ENCODE data around the gene CA4.
"Not testable (repeated sequence)": the region's sequence is repeated elsewhere in the genome, so short reads cannot be mapped to it uniquely, and the experiment has no call there.

CA4 gene

DNA sequence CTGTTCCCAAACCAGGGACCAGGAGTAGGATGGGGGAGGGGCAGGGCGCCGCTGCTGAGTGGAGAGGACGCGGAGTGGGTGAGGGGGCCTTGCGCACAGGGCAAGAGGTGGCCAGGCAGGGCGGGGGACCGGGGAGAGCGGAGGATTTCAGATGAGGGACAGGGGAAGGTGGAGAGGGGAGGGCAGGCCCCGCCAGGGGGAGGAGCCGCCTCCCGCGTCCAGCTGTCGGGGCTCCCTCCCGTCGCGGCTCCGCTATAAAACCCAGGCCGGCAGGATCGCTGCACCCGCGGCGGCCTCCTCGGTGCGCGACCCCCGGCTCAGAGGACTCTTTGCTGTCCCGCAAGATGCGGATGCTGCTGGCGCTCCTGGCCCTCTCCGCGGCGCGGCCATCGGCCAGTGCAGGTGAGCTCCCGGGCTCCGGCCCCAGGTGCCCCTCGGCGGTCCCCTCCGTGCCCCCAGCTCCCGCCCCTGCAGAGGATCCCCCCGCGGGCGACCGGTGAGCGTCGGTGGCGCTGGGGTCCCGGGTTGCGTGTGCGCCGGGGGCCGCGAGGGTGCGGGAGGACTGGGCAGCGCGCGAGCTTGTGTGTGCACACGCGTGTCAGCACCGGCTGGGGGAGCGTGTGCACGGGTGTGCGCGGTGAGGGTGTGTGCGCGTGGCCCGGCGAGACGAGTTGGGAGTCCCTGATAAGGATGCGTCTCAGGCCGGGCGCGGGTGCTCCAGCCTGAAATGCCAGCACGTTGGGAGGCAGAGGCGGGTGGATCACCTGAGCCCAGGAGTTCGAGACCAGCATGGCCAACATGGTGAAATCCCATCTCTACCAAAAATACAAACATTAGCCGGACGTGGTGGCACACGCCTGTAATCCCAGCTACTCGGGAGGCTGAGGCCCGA is at the start of gene CA4:
Gene CA4, plus strand, starts transcription at position 283 of the 892 bp plus-strand sequence. Its CDS starts 62 bp downstream, at position 345.
- DNase-seq = no peak

DNA sequence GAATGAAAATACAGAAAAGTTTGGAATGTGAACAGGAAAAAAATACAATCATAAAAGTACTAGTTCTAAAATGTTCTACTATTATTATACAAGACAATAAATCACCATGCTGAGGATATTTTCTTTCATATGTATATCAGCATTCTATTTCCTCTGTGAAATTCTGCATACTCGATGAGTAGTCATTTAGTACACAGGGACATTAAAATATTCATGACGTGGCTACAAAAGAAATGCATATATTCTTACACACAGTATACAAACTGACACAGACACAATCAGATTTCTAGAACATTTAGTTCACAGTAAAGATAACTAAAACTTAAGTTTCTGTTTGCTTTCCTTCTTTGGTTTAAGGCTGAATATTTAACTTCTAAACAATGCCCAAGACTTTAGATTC is 49.2 kb upstream of the CA4 start:
- DNase-seq = not testable (repeated sequence)

DNA sequence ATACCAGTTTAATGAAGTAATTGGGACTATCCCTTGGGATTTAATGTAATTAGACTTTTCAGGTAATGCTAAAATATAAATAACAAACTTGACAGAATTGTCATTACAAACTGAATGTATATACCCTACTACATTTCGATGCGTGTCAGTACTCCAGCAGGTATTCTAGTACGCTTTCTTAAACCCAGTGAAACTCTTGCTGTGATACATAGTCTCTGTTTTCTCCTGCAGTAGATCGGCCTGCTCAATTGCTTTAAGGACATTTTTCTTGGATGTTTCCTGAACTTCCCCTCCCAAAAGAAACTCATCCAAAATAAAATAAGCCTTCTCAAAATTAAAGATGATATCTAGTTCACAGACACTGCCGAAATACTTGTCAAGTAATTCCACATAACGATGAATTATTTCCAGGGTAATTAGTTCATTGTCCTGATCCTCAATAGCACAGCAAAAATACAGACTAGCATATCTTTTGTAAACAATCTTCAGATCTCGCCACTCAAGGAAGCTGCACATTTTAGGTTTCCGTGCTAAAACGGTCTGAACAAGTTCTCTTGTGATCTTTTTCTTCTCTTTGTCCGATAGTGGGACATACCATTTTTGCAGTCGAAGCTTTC is 47.6 kb upstream of the CA4 start:
- not testable (repeated sequence) for DNase-seq

DNA sequence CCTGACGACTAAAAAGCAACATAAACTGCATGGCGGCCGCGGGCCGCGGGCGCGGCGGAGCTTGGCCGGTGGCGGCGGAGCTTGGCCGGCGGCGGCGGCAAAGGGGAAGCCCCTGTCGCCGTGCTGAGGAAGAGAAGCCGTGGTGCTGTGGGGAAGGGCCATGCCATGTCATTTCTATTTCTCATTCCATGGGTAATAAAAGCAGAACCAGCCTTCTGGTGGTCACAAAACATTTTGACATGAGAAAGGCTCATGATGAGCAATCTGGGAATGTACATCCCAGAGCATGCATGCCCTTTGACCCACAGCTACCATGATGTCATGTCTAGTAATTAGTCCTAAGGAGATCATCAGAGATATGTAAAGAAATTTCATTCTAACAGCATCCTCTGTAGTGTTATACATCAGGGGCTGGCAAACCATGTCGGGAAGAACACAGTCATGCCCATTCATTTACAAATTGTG is 47.1 kb upstream of the CA4 start:
- DNase-seq = peak; percentile 22 to 58

DNA sequence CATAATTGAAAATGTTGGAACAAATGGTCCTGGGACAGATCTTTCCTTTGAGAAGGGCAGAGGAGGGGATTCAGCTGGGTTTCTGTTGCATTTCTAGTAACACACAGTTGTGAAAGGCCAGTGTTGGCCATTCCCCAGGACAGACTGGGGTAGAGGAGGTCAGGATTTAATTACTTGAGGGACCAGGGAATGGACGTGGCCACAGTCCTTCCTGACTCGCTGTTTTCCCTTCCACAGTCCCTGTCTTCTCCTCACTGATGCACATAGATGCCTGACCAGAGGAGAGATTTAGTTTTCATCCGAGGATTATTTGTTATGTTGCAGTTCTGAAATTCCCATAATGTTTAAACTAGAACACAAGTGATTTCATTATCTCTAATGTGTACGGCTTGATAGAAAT is 45.8 kb upstream of the CA4 start:
- no peak for DNase-seq

DNA sequence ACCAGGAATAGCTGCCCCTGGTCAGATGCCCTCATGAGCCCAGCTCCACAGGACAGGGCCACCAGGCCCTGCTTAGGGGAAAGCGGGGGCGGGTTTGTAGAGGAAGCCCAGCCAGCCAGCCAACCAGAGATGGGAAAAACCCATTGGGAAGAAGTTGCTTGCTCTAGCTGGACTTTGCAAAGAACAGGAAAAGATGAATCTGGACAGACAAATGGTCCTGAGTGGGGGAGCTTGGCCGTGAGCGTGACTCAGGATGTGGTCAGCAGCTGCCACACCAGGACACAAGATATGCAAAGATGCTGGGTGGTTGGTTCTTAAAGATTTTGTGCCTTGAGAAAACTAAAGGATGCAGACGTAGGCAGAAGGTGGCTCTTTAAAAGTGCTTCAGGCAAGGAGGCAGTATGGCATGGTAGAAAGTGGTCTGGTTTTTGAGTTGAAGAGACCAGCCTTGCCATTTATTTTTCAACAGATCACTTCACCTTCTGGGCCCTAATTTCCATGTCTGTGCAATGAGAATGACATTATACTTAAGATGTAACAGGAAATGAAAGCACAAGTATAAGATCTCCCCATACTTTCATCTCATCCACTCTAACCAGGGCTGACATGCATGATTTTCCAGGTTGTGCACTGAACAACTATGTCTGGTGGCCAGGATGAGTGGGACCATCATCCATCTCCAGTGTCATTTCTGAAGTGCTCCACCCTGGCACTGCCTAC is 43.3 kb upstream of the CA4 start:
- no peak for DNase-seq

DNA sequence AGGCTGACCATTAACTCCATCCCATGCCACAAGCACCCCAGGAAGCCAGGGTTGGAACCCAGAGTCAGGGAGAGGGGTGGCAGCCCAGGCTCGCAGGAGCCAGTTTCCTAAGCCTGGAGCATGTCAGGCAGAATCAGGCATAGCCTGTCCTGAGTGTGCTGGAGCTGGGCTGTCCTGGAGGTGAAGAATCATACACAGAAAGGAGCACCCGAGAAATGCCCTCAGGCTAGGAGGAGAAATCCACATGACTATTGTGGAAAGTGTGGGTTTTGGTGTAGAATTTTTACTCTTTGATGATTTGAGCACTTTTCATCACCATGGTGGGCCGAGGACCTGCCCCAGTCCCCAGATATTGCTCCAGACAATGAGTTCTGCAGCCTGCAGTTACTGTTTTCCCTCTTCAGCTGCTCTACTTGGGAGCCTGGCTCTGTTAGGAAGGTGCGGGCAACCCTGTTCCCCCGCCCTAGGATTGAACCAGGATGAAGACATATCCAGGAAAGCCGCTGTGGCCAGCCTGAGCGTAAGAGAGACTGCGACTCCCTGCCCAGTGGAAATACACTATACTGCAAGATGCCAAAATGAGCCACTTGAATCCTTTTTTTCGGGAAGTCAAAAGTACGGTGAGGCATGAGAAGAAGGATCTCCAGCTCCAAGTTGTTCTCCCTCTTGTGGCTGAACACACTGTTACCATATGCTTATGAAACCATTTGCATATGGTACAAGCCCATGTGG is 42.1 kb upstream of the CA4 start:
- DNase-seq = no peak

DNA sequence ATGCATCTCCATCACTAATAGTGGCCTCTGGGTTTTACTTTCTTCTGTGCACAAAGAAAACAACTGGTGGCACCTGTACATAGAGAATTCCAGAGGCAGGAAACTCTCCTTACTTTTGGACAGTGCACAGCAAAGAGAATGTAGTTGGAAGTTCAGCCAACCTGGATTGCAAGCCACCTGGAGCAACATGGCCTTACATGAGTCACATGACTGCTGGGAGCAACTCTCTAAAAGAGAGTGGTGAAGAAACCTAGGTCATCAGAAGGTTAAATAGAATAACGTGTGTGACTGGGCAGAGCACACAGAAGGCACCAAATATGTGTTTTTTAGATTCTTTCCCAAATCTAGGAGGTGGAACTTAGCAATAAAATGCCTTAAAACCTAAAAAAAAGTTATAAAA is 41.5 kb upstream of the CA4 start:
- not testable (repeated sequence) for DNase-seq

DNA sequence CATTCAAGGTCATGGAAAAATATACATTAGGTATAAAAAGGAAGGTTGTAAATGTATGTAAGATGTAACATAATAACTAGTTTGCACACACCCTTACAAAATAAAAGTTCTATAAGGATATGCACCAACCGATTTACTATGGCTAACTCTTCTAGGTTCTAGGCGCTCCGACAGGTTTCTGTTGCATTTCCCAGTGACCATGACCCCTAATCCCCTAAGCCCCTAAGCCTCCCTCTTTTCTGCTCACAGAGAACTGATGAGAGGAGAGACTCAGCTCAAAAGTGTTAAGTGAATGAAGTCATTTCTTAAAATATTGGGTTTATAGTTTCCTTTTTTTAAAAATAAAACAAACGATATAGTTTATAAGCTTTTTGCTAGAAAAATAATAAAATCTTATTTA is 41.1 kb upstream of the CA4 start:
- no peak for DNase-seq

DNA sequence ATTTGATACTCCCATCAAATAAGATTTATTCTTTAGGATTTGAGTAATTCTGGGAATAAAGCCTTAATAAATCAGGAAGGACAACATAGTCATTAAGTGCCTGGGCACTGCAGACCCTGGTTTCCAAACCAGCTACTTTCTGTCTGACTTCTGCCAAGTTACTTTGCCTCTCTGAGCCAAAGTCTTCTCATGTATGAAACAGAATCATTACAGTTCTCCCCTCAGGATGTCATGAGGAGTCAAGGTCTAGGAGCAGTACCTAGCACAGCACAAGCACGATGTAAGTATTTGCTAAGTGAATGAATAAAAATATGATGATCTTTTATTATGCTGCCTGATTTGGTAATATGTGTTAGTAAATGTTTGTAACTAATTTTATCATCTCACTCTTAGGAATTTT is 40.6 kb upstream of the CA4 start:
- DNase-seq = no peak

DNA sequence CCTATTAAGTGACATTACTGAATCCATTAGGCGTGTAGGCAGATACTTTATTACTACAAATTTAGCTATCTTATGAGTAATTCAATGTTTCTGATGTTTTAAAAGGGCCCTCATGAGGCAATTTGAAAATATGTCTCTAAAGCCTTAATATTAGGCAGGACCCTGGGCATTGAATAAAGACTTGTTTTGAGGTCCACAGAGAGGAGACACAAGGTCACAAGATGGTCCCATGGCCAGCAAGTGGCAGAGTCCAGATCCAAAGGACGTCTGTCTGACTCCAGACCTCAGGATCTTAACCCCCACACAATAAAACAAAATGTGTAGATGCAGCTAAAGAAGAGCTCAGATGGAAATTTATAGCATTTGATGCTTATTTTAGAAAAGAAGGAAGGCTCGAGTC is 39.2 kb upstream of the CA4 start:
- DNase-seq = no peak

DNA sequence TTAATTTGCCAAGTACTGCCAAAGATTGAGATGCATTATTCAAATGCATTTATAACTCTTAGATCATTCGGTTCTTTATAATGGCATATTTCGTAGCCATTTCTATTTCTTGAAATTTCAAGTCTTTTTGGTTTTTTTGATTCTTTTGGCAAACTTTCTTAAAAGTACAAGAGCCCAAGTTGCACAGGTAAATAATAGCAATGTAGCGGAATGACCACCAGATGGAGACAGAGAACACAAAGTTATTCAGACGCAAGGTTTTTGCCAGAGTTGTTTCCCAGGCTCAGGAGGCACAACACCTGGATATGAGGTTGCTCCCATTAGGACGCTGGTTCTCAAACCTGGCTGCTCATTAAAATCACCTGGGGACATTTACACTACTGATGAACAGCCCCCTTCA is 38.1 kb upstream of the CA4 start:
- not testable (repeated sequence) for DNase-seq

DNA sequence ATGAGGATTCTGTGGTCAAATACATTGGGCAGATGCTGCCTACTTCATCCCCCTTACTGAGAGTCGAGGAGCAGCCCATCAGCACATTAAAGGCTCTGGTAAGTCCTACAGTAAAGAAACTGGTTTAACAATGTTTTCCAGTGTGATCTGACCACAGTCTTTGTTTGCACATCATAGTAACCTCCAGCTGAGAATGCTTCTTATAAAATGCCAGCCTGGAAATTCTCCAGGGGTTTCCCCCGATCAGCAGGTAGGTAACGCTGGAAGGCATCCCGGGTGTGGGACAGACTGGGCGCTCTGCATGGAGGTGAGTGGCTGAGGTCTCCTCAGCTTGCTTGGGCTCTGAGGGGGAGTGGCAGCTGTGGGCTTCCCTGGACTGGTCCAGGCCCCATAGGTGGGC is 34.4 kb upstream of the CA4 start:
- not testable (repeated sequence) for DNase-seq

DNA sequence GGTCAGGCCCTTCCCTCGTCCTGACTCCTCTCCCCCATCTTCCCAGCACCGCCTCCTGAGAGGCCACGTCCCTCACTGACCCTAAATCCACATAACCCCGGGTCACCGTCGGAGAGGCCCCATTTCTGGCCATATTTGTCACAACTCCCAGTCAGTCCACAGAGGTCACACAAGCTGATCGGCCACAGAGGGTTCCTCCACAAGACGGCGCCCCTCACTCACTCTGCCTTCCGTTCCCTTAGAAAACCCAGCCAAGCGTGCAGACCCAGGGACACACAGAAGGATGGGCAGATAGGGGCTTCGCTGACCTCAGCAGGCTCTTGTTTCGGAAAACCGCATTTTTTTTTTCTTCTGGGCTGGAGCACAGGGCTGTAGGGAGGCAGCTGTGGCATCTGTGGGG is 33.6 kb upstream of the CA4 start:
- DNase-seq = not testable (repeated sequence)

DNA sequence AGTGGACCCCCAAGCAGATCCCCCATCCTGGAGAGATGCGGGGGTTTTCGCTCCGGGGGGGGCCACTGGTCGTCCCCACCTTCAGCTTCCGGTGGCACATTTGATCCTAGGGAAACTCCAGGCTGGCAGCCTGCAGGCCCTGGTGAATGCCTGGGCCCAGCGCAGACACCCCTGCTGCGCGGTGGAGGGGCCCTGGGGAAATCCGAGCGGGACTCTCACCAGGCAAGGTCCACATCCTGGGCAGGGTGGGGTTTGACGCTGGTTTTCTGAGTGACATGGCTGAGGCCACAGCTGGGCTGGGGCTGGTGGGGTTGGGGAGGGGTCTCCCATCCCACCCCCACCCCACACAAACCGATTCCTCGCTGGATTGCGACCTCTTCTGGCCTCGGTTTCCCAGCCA is 30.6 kb upstream of the CA4 start:
- DNase-seq = not testable (repeated sequence)

DNA sequence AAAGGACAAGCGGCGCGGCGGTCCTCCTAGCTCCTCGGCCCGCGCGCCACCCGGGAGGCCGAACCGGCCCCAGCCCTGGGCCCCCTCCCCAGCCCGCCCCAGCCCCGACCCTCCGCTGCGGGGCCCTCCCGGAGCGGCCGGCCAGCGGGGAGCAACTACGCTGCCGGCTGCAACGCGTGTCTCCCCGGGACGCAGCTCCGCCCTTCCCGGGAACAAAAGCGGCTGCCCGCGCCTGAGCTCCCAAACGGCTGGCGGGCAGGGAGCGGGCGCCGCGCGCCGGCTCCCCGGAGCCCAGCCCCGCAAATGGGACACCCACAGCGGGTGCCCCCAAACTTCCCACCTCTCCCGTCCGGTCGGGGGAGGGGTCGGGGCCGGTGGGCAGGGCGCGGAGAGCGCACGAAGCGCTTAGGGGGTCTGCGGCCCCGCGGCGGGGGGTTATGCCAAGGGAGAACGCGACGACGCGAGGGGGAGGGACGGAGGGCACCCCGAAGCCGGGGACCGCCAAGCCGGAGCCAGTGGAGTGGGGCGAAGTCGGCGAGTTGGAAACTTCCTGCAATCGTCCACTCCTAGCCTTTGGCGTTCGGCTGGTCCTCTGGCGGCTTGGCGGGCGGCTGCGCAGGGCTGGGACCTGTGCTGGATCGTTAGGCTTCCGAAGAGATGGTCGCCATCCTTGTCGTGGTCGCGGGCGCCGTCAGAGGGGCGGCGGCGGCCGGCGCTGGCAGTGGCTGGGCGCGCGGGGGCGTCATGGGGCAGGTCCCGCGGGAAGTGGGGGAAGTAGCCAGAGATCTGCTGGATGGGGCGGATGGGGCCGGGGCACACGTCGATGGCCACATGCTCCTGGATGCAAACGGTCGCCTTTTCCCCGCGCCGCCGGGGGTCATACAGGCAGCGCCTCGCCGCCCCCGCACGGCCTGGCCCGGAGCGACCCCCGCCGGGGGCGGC is 29.7 kb upstream of the CA4 start:
- not testable (repeated sequence) for DNase-seq

DNA sequence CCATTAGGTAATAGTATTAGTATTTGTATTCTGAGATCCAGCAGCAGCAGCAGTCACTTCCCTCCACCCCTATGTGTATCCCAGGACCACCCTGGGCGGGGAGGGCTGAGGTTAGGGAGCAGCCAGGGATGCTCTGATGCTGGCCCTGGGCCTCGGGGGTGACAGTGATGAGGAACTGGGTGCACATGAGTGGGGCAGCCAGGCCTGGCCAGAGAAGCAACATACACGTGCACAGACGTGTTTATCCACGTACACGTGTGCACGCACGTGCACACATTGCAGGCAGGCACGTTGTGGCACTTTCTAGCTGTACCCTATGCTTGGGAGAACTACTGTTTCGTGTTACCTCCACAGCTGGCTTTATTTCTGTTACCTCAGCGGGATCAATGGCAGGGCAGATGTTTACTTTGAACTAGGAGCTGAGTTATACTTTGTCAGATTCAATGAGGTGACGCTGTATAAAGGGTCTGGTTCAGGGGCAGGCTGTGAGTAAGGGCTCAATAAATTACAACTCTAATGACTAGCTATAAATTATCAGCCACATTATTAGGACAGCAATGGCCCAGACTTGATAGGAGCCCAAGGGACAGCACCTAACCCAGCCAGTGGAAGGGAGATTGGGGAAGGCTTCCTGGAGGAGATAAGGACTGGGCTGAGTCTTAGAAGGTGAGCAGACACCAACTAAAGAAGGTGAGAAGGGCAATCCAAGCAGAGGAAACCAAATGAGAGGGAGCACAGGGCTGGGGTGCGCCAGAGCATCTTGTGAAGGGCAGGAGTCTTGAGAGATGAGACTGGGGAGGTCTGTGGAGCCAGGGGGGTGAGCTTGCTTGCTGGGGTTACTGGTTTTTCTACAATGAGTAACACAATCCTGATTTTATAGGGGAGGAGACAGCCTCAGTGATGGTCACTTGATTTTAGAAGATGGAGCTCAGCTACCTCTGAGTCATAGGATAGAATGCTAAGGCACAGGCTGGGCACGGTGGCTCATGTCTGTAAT is 22.4 kb upstream of the CA4 start:
- no peak for DNase-seq

DNA sequence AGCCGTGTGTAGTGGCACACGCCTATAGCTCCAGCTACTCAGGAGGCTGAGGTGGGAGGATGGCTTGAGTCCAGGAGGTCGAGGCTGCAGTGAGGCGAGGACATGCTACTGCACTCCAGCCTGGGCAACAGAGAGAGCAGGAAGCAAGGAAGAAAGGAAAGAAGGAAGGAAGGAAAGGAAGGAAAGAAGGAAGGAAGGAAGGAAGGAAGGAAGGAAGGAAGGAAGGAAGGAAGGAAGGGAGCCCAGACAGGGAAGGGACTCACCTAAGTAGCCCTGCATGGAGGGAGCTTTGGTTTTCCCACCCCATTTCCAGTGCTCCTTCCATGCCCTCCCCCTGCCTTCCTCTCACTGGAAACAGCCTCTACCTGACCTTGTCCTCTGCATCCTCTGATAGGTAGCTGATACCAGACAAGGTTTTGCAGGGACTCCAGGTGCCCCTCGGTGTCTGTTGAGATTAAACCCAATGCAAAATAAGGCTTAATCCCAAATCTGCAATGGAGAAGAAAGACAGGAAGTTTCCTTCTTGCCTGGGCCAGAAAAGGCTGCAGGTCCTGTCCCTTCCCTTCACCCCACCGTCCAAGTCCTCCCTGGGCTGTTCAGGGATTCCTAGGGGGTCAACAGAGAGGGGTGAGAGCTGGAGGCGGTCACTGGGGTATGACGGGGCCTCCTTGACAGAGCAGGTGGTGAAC is 21.5 kb upstream of the CA4 start:
- DNase-seq = no peak

DNA sequence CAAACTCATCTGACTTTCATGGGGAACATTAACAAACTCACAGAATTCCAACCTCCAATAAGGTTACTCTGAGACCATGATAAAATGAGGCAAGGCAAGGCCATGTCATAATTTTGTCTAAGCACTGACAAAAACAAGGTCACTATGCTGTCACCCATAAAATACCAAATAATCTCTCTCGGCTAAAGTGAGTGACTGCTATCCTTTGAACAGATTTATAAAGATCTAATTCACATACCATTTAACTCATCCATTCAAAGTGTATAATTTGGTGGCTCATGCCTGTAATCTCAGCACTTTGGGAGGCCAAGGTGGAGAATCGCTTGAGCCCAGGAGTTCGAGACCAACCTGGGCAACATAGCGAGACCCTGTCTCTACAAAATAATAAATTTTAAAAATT is 20.6 kb upstream of the CA4 start:
- no peak for DNase-seq

DNA sequence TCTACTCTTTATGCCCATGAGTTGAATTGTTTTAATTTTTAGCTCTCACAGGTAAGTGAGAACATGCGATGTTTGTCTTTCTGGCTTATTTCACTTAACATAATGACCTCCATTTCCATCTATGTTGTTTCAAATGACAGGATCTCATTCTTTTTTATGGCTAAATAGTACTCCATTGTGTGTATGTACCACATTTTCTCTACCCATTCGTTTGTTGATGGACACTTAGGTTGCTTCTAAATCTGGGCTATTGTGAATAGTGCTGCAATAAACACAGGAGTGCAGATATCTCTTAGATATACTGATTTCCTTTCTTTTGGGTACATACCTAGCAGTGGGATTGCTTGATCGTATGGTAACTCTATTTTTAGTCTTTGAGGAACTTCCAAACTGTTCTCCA is 19.3 kb upstream of the CA4 start:
- no peak for DNase-seq
